ENCODE measurements around the gene VWA7. TPM values are rescaled to one million over a fixed set of nuclear protein-coding genes. Genes with fewer than 3 reads are reported as not detected.
"Not testable (repeated sequence)": the region's sequence is repeated elsewhere in the genome, so short reads cannot be mapped to it uniquely, and the experiment has no call there.

VWA7 gene
- total and polyA plus RNA-seq, 4 donors = 0.23 to 1.3 (median 0.58) TPM; not detected in 1

DNA sequence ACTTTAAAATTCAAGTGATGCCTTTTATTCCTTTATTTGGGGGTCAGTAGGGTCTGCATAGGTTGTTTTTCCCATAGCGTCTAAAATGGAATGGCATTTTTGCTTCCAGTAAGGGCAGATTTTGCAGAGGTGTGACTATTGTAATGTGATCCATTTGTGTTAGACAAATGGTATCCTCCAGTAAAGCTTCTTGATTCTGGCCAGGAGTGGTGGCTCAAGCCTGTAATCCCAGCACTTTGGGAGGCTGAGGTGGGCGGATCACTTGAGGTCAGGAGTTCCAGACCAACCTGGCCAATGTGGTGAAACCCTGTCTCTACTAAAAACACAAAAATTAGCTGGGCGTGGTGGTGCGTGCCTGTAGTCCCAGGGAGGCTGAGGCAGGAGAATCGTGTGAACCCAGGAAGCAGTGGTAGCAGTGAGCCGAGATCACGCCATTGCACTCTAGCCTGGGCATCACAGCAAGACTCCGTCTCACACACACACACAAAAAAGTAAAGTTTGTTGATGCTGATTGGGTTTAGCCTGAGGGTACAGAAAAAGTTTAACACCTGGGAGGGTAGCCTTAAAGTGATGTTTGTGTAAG, 40.9 kb upstream of the VWA7 start:
- intact Hi-C loops (cut with DNase I) = not testable (repeated sequence)

GRCh38 chr6:31817133-31817928, 40.2 kb upstream of the VWA7 start:
- H3K4me1 ChIP-seq (ENCODE audit: control insufficient read depth in 1 of 2, insufficient read depth in 2 of 2, low read length in 2 of 2) = not testable (repeated sequence)

More for the DNA sequence above, 40.9 kb upstream of the VWA7 start:
- WGBS, 2 donors = 28 to 40% methylated on average over 8 of the region's 8 CpGs
- not testable (repeated sequence) for H3K4me1 ChIP-seq (ENCODE audit: control insufficient read depth in 1 of 2, insufficient read depth in 2 of 2, low read length in 2 of 2); H3K27ac ChIP-seq (ENCODE audit: low read depth in 1 of 2, low read length in 2 of 2); H3K36me3 ChIP-seq (ENCODE audit: control insufficient read depth in 1 of 2, insufficient read depth in 2 of 2, low read length in 1 of 2); H3K27me3 ChIP-seq (ENCODE audit: control insufficient read depth in 1 of 2, insufficient read depth in 2 of 2, low read length in 1 of 2); ATAC-seq (ENCODE audit: low FRiP score); H3K9me3 ChIP-seq (ENCODE audit: control insufficient read depth, low read length)
- peak overlapping the region; percentile 41 to 49 for H3K4me3 ChIP-seq (ENCODE audit: low read length in 2 of 2)
- DNase-seq = peak; percentile 31 to 40

DNA sequence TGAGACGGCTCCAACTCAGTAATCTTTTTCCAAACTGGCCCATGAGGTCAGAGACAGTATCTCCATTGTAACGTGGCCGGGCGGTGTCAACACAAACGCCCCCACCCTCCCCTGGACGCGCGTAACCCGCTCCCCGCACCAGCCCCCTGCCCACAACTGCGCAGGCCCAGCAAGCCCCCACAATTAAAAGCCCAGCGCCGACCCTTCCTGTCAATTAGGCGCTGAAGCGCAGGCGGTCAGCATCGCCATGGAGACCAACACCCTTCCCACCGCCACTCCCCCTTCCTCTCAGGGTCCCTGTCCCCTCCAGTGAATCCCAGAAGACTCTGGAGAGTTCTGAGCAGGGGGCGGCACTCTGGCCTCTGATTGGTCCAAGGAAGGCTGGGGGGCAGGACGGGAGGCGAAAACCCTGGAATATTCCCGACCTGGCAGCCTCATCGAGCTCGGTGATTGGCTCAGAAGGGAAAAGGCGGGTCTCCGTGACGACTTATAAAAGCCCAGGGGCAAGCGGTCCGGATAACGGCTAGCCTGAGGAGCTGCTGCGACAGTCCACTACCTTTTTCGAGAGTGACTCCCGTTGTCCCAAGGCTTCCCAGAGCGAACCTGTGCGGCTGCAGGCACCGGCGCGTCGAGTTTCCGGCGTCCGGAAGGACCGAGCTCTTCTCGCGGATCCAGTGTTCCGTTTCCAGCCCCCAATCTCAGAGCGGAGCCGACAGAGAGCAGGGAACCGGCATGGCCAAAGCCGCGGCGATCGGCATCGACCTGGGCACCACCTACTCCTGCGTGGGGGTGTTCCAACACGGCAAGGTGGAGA, 38.1 kb upstream of the VWA7 start, which contains the start of the genes HSPA1A and HSPA1L:
Gene HSPA1A, plus strand, starts transcription at position 519 of the 814 bp plus-strand sequence. Its CDS starts 214 bp downstream, at position 733.
Gene HSPA1L, minus strand, starts transcription at position 259 of the 814 bp plus-strand sequence. CDS start 3,311 bp downstream, outside the sequence.
- ATAC-seq (ENCODE audit: low FRiP score) = peak; percentile 90

More at GRCh38 chr6:31817133-31817928, 40.2 kb upstream of the VWA7 start:
- H3K36me3 ChIP-seq (ENCODE audit: control insufficient read depth in 1 of 2, insufficient read depth in 2 of 2, low read length in 1 of 2); ATAC-seq (ENCODE audit: low FRiP score); H3K27ac ChIP-seq (ENCODE audit: low read depth in 1 of 2, low read length in 2 of 2); H3K9me3 ChIP-seq (ENCODE audit: control insufficient read depth, low read length); H3K27me3 ChIP-seq (ENCODE audit: control insufficient read depth in 1 of 2, insufficient read depth in 2 of 2, low read length in 1 of 2); intact Hi-C loops (cut with DNase I): not testable (repeated sequence)
- WGBS, 2 donors = 35 to 54% methylated on average over 15 of the region's 37 CpGs
- DNase-seq = peak in 1 of 2 donors; percentile 64
- H3K4me3 ChIP-seq (ENCODE audit: low read length in 2 of 2) = peak overlapping the region; percentile 41 to 49

DNA sequence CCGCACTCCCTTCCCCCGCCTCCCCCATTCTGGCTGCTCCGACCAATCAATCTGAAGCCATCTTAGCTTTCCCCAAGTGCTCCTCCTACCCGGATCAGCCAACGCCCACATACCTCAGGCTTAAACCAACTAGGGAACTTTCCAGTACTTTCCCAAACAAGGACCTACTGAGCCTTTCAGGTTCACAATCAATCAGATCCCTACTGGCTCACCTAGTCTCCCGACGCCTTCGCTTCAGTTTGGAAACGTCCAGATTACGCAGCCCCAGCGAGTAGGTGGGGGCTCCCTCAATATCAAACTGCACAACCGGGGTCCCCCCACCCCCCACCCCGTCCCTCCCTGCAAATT, 37.5 kb upstream of the VWA7 start:
- Histone ChIP-seq H3K4me1 (ENCODE audit: control insufficient read depth in 1 of 2, insufficient read depth in 2 of 2, low read length in 2 of 2) (peaks cover 0 to 4% of the 10 kb centered on the region in 2 donors), H3K27me3 (ENCODE audit: control insufficient read depth in 1 of 2, insufficient read depth in 2 of 2, low read length in 1 of 2) (no peaks in the 10 kb centered on the region), H3K36me3 (ENCODE audit: control insufficient read depth in 1 of 2, insufficient read depth in 2 of 2, low read length in 1 of 2) (no peaks in the 10 kb centered on the region), H3K9me3 (ENCODE audit: control insufficient read depth, low read length) (no peaks in the 10 kb centered on the region), H3K27ac (ENCODE audit: low read depth in 1 of 2, low read length in 2 of 2) (peak overlapping the region; percentile 65 to 90), H3K4me3 (ENCODE audit: low read length in 2 of 2) (peak overlapping the region; percentile 27 to 36)
- ATAC-seq (ENCODE audit: low FRiP score) = peak; percentile 87
- intact Hi-C loops (cut with DNase I) = no loop called here
- DNase-seq = peak; percentile 98
- 0% methylated on average over 13 of the region's 13 CpGs for WGBS, 2 donors

More for the DNA sequence above, 38.1 kb upstream of the VWA7 start, which contains the start of the genes HSPA1A and HSPA1L:
- H3K4me1 ChIP-seq (ENCODE audit: control insufficient read depth in 1 of 2, insufficient read depth in 2 of 2, low read length in 2 of 2) = peaks cover 0 to 4% of the 10 kb centered on the region in 2 donors
- peak within 1 kb of the TSS; percentile 36 to 39 for H3K4me3 ChIP-seq (ENCODE audit: low read length in 2 of 2)
- intact Hi-C loops (cut with DNase I) = no loop called here
- no peaks in the 10 kb centered on the region for H3K36me3 ChIP-seq (ENCODE audit: control insufficient read depth in 1 of 2, insufficient read depth in 2 of 2, low read length in 1 of 2)
- WGBS, 2 donors = 1% methylated on average over 56 of the region's 56 CpGs
- H3K27ac ChIP-seq (ENCODE audit: low read depth in 1 of 2, low read length in 2 of 2) = peak within 1 kb of the TSS; percentile 78 to 99
- H3K27me3 ChIP-seq (ENCODE audit: control insufficient read depth in 1 of 2, insufficient read depth in 2 of 2, low read length in 1 of 2) = no peaks in the 10 kb centered on the region
- peak; percentile 98 for DNase-seq
- no peaks in the 10 kb centered on the region for H3K9me3 ChIP-seq (ENCODE audit: control insufficient read depth, low read length)

- intact Hi-C loops (cut with DNase I) = no loop called here
- H3K4me3 ChIP-seq (ENCODE audit: low read length in 2 of 2) = no peak overlapping the region
- ATAC-seq (ENCODE audit: low FRiP score) = no peak
Observed at GRCh38 chr6:31813465-31813849, 36.3 kb upstream of the VWA7 start.

DNA sequence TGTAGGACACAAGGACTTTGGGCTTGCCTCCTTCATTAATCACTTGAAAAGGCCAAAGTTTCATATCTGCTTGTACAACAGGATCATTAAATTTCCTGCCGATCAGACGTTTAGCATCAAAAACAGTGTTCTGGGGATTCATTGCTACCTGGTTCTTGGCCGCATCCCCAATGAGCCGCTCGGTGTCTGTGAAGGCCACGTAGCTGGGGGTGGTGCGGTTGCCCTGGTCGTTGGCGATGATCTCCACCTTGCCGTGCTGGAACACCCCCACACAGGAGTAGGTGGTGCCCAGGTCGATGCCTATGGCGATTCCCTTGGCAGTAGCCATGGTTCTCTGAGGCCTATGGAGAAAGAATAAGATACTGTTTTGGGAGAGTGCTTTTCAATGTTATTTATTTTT, 34.5 kb upstream of the VWA7 start:
- Histone ChIP-seq H3K9me3 (ENCODE audit: control insufficient read depth, low read length) (no peaks in the 10 kb centered on the region), H3K27ac (ENCODE audit: low read depth in 1 of 2, low read length in 2 of 2) (no peak overlapping the region), H3K4me3 (ENCODE audit: low read length in 2 of 2) (no peak overlapping the region), H3K27me3 (ENCODE audit: control insufficient read depth in 1 of 2, insufficient read depth in 2 of 2, low read length in 1 of 2) (no peaks in the 10 kb centered on the region), H3K36me3 (ENCODE audit: control insufficient read depth in 1 of 2, insufficient read depth in 2 of 2, low read length in 1 of 2) (no peaks in the 10 kb centered on the region), H3K4me1 (ENCODE audit: control insufficient read depth in 1 of 2, insufficient read depth in 2 of 2, low read length in 2 of 2) (peaks cover 0 to 4% of the 10 kb centered on the region in 2 donors)
- DNase-seq (no peak), ATAC-seq (ENCODE audit: low FRiP score) (no peak)
- intact Hi-C loops (cut with DNase I) = no loop called here
- WGBS, 2 donors = 92 to 94% methylated on average over 12 of the region's 12 CpGs

More at GRCh38 chr6:31813465-31813849, 36.3 kb upstream of the VWA7 start:
- H3K36me3 ChIP-seq (ENCODE audit: control insufficient read depth in 1 of 2, insufficient read depth in 2 of 2, low read length in 1 of 2) = no peaks in the 10 kb centered on the region
- peaks cover 0 to 4% of the 10 kb centered on the region in 2 donors for H3K4me1 ChIP-seq (ENCODE audit: control insufficient read depth in 1 of 2, insufficient read depth in 2 of 2, low read length in 2 of 2)
- H3K27me3 ChIP-seq (ENCODE audit: control insufficient read depth in 1 of 2, insufficient read depth in 2 of 2, low read length in 1 of 2) = no peaks in the 10 kb centered on the region
- no peaks in the 10 kb centered on the region for H3K9me3 ChIP-seq (ENCODE audit: control insufficient read depth, low read length)
- 92 to 95% methylated on average over 7 of the region's 7 CpGs for WGBS, 2 donors
- peak in 1 of 2 donors; percentile 51 for DNase-seq
- peak overlapping the region in 1 of 2 donors; percentile 81 for H3K27ac ChIP-seq (ENCODE audit: low read depth in 1 of 2, low read length in 2 of 2)

DNA sequence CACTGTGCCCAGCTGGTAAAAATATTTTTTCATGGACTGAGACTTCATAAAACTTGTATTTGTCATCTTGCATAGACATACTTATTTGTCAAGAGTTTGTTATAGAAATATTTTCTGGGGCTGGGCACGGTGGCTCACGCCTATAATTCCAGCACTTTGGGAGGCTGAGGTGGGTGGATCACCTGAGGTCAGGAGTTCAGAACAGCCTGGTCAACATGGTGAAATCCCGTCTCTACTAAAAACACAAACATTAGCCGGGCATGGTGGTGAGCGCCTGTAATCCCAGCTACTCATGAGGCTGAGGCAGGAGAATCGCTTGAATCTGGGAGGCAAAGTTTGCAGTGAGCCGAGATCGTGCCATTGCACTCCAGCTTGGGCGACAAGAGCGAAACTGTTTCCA, 31.5 kb upstream of the VWA7 start:
- H3K9me3 ChIP-seq (ENCODE audit: control insufficient read depth, low read length); intact Hi-C loops (cut with DNase I); H3K4me1 ChIP-seq (ENCODE audit: control insufficient read depth in 1 of 2, insufficient read depth in 2 of 2, low read length in 2 of 2); ATAC-seq (ENCODE audit: low FRiP score); H3K36me3 ChIP-seq (ENCODE audit: control insufficient read depth in 1 of 2, insufficient read depth in 2 of 2, low read length in 1 of 2); H3K27me3 ChIP-seq (ENCODE audit: control insufficient read depth in 1 of 2, insufficient read depth in 2 of 2, low read length in 1 of 2); H3K4me3 ChIP-seq (ENCODE audit: low read length in 2 of 2); DNase-seq; H3K27ac ChIP-seq (ENCODE audit: low read depth in 1 of 2, low read length in 2 of 2): not testable (repeated sequence)
- WGBS, 2 donors = 87 to 88% methylated on average over 10 of the region's 10 CpGs

GRCh38 chr6:31806470-31807272, 29.5 kb upstream of the VWA7 start, which contains the start of gene LSM2:
TSS of gene LSM2 (minus strand) at chr6:31806966. CDS start at chr6:31806757, 209 bp downstream.
- 0% methylated on average over 50 to 51 of the region's 51 CpGs for WGBS, 2 donors
- Histone ChIP-seq H3K4me1 (ENCODE audit: control insufficient read depth in 1 of 2, insufficient read depth in 2 of 2, low read length in 2 of 2) (no peaks in the 10 kb centered on the region), H3K36me3 (ENCODE audit: control insufficient read depth in 1 of 2, insufficient read depth in 2 of 2, low read length in 1 of 2) (no peaks in the 10 kb centered on the region), H3K9me3 (ENCODE audit: control insufficient read depth, low read length) (no peaks in the 10 kb centered on the region), H3K27ac (ENCODE audit: low read depth in 1 of 2, low read length in 2 of 2) (peak within 1 kb of the TSS; percentile 69 to 76), H3K4me3 (ENCODE audit: low read length in 2 of 2) (peak within 1 kb of the TSS; percentile 55 to 56), H3K27me3 (ENCODE audit: control insufficient read depth in 1 of 2, insufficient read depth in 2 of 2, low read length in 1 of 2) (no peaks in the 10 kb centered on the region)
- intact Hi-C loops (cut with DNase I) = no loop called here
- DNase-seq (peak; percentile 99), ATAC-seq (ENCODE audit: low FRiP score) (peak; percentile 99)
